Skeletal muscle tissue (tissue), 4 donors: Measurements from ENCODE around the gene SHROOM1. TPM values are rescaled to one million over a fixed set of nuclear protein-coding genes. Genes with fewer than 3 reads are reported as not detected.
A peak's percentile ranks its signal among the peaks of the same experiment; 100 is the strongest.

ENCODE experiments used
- H3K27ac ChIP-seq: one replicate; pipeline ENCODE4 v1.7.0; 2013; ENCODE audit warnings: mild to moderate bottlenecking, low read depth, low read length, inconsistent platforms
- H3K27me3 ChIP-seq, 3 donors: one replicate each; pipeline ENCODE4 v1.7.0; 2013; ENCODE audit warnings: low read length in 3 of 3; ENCODE audit not compliant: control insufficient read depth in 3 of 3, insufficient read depth in 3 of 3
- H3K36me3 ChIP-seq, 3 donors: one replicate each; pipeline ENCODE4 v1.7.0; 2013; ENCODE audit warnings: low read length in 3 of 3; ENCODE audit not compliant: control insufficient read depth in 3 of 3, insufficient read depth in 3 of 3
- H3K4me1 ChIP-seq, 3 donors: one replicate each; pipeline ENCODE4 v1.7.0; 2013; ENCODE audit warnings: low read length in 3 of 3, mild to moderate bottlenecking in 3 of 3; ENCODE audit not compliant: control insufficient read depth in 3 of 3, insufficient read depth in 3 of 3
- H3K4me3 ChIP-seq, 3 donors: one replicate each; pipeline ENCODE4 v1.7.0; 2013; ENCODE audit warnings: low read length in 3 of 3
- H3K9ac ChIP-seq, 3 donors: one replicate each; pipeline ENCODE4 v1.7.0; 2013; ENCODE audit warnings: low read length in 3 of 3, mild to moderate bottlenecking in 3 of 3, moderate library complexity in 2 of 3, low read depth in 1 of 3
- H3K9me3 ChIP-seq, 3 donors: one replicate each; pipeline ENCODE4 v1.7.0; 2013; ENCODE audit warnings: low read length in 3 of 3; ENCODE audit not compliant: control insufficient read depth in 3 of 3
- total RNA-seq: library from RNA; depleted of rRNA; stranded (reverse); fragments of >200 nt; gene quantifications from one replicate; pipeline ENCODE4 v1.2.3, GENCODE V29; 2014
- donor health status: Osteomylitis.

SHROOM1 gene, protein sequence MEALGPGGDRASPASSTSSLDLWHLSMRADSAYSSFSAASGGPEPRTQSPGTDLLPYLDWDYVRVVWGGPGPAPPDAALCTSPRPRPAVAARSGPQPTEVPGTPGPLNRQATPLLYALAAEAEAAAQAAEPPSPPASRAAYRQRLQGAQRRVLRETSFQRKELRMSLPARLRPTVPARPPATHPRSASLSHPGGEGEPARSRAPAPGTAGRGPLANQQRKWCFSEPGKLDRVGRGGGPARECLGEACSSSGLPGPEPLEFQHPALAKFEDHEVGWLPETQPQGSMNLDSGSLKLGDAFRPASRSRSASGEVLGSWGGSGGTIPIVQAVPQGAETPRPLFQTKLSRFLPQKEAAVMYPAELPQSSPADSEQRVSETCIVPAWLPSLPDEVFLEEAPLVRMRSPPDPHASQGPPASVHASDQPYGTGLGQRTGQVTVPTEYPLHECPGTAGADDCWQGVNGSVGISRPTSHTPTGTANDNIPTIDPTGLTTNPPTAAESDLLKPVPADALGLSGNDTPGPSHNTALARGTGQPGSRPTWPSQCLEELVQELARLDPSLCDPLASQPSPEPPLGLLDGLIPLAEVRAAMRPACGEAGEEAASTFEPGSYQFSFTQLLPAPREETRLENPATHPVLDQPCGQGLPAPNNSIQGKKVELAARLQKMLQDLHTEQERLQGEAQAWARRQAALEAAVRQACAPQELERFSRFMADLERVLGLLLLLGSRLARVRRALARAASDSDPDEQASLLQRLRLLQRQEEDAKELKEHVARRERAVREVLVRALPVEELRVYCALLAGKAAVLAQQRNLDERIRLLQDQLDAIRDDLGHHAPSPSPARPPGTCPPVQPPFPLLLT
- total RNA-seq, result 1.6 TPM

GRCh38 chr5:132830436-132831094, at the start of gene SHROOM1:
SHROOM1 (minus strand) TSS chr5:132830647; CDS start chr5:132826140, 4,507 bp downstream.
- peaks cover 4 to 17% (median 8%) of the 10 kb centered on the region in 3 donors for H3K4me1 ChIP-seq
- peak within 1 kb of the TSS; percentile 57 to 78 (median 73) for H3K9ac ChIP-seq
- H3K27ac ChIP-seq, result no peak within 1 kb of the TSS
- peaks cover 7 to 30% (median 23%) of the 10 kb centered on the region in 3 donors for H3K27me3 ChIP-seq
- no peaks in the 10 kb centered on the region for H3K36me3 ChIP-seq
- H3K4me3 ChIP-seq, result peak within 1 kb of the TSS; percentile 66 to 81 (median 73)
- no peaks in the 10 kb centered on the region for H3K9me3 ChIP-seq

DNA sequence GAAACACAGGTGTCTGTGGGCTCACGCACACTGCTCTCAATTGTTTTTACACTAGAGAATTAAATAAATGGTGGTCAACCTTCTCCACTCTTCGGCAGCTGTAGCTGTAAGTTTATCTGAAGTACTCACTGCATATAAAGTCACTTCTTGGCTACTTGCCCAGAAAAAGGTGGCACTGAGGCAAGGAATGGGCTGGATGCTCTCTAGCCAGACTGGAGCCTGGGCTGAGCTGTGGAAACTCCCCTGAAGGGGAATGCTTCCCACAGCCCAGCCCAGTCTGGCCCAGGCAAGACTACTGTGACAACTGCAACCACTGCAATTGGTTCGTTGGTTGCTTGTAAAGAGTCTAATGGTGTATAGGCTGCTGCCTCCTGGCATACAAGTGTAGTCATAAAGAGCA, 47.5 kb upstream of the SHROOM1 start:
- peaks cover 12 to 37% (median 28%) of the 10 kb centered on the region in 3 donors for H3K36me3 ChIP-seq
- H3K9me3 ChIP-seq, result no peaks in the 10 kb centered on the region
- H3K4me3 ChIP-seq, result no peak overlapping the region
- H3K4me1 ChIP-seq, result peaks cover 13 to 21% (median 19%) of the 10 kb centered on the region in 3 donors
- H3K27ac ChIP-seq, result peak overlapping the region; percentile 57
- no peak overlapping the region for H3K9ac ChIP-seq
- H3K27me3 ChIP-seq, result no peaks in the 10 kb centered on the region

DNA sequence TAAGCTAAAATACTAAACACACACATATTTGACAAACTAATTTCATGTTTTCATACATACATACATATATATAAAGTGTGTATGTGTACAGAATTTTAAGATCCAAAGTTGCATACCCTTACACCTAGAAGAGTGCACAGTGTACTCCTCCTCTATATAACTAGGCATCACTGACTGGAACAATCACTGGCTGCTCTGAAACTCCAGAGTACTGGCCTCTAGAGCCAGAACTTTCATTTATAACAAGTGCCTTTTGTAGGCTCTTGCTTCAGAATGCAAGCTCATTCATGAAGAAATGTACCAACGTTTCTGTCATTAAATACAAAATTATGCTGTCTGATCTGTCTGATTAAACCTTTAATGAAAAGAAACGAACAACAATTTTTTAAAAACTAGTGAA, 47.0 kb upstream of the SHROOM1 start:
- no peaks in the 10 kb centered on the region for H3K27me3 ChIP-seq
- no peak overlapping the region for H3K4me3 ChIP-seq
- H3K27ac ChIP-seq, result peak overlapping the region; percentile 57
- H3K9ac ChIP-seq, result no peak overlapping the region
- no peaks in the 10 kb centered on the region for H3K9me3 ChIP-seq
- peaks cover 17 to 22% (median 20%) of the 10 kb centered on the region in 3 donors for H3K4me1 ChIP-seq
- peaks cover 12 to 33% (median 28%) of the 10 kb centered on the region in 3 donors for H3K36me3 ChIP-seq

- H3K36me3 ChIP-seq, result peaks cover 21 to 32% (median 23%) of the 10 kb centered on the region in 3 donors
- peaks cover 17 to 30% (median 22%) of the 10 kb centered on the region in 3 donors for H3K4me1 ChIP-seq
- H3K27ac ChIP-seq, result no peak overlapping the region
- no peak overlapping the region for H3K9ac ChIP-seq
- no peaks in the 10 kb centered on the region for H3K27me3 ChIP-seq
- H3K4me3 ChIP-seq, result no peak overlapping the region
- H3K9me3 ChIP-seq, result no peaks in the 10 kb centered on the region
These were observed 45.7 kb upstream of the SHROOM1 start for GRCh38 chr5:132876020-132876759.

GRCh38 chr5:132873930-132874271, 43.5 kb upstream of the SHROOM1 start:
- no peak overlapping the region for H3K9ac ChIP-seq
- H3K27ac ChIP-seq, result no peak overlapping the region
- no peaks in the 10 kb centered on the region for H3K9me3 ChIP-seq
- peaks cover 16 to 32% (median 20%) of the 10 kb centered on the region in 3 donors for H3K36me3 ChIP-seq
- H3K4me3 ChIP-seq, result no peak overlapping the region
- peaks cover 25 to 40% (median 26%) of the 10 kb centered on the region in 3 donors for H3K4me1 ChIP-seq
- no peaks in the 10 kb centered on the region for H3K27me3 ChIP-seq

DNA sequence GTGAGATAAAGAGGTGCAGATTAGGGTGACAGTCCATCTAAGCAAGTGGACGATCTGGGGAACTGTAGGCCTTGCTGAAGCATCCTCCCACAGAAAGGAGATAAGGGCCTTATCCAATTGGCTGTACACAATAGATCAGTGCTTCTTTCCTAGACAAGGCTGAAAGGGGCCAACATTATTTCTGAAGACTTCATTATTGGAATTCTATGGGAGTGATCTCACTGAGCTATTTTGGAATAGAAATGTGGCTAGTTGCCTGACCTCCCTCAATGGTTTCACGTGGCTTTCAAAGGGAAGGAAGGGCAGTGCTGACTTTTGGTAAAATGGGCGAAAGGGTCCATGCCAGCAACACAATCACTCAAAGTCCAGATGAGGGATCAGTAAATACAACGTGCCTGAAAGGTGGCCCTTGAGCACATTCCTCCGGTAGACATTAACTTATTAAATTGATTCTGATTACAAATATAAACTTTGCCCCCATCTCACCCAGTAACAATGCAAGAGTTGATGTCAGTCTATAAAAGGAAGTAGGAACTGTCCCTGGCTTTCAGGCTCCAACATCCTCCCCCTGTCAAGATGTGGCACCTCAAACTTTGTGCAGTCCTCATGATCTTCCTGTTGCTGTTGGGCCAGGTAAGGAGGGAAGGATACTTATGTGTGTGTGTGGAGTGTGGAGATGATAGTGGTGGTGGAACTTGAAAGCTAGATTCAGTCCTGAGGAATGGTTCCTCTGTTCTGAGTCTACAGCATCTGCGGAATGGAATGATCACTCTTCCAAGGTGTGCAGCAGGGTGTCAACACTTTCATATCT, 42.9 kb upstream of the SHROOM1 start, which contains the start of gene LEAP2:
TSS of gene LEAP2 (plus strand) at position 550 of the 811 bp plus-strand sequence. CDS start at position 577, 27 bp downstream.
- Histone ChIP-seq H3K4me1 (peaks cover 21 to 40% (median 25%) of the 10 kb centered on the region in 3 donors), H3K9ac (no peak within 1 kb of the TSS), H3K36me3 (peaks cover 21 to 37% (median 25%) of the 10 kb centered on the region in 3 donors), H3K9me3 (no peaks in the 10 kb centered on the region), H3K4me3 (no peak within 1 kb of the TSS), H3K27me3 (no peaks in the 10 kb centered on the region), H3K27ac (no peak within 1 kb of the TSS)

GRCh38 chr5:132872788-132873118, 42.3 kb upstream of the SHROOM1 start:
- Histone ChIP-seq H3K27me3 (no peaks in the 10 kb centered on the region), H3K36me3 (peaks cover 21 to 43% (median 28%) of the 10 kb centered on the region in 3 donors), H3K4me1 (peaks cover 17 to 43% (median 27%) of the 10 kb centered on the region in 3 donors), H3K27ac (no peak overlapping the region), H3K9me3 (no peaks in the 10 kb centered on the region), H3K9ac (no peak overlapping the region), H3K4me3 (no peak overlapping the region)

- Histone ChIP-seq H3K4me3 (no peak overlapping the region), H3K27me3 (no peaks in the 10 kb centered on the region), H3K9me3 (no peaks in the 10 kb centered on the region), H3K27ac (no peak overlapping the region), H3K4me1 (peaks cover 20 to 48% (median 28%) of the 10 kb centered on the region in 3 donors), H3K9ac (no peak overlapping the region), H3K36me3 (peaks cover 27 to 47% (median 31%) of the 10 kb centered on the region in 3 donors)
These were observed 41.2 kb upstream of the SHROOM1 start for GRCh38 chr5:132871459-132872284.
